ENCODE measurements around the gene ESRP2.

- TF ChIP-seq, protein P1, sequence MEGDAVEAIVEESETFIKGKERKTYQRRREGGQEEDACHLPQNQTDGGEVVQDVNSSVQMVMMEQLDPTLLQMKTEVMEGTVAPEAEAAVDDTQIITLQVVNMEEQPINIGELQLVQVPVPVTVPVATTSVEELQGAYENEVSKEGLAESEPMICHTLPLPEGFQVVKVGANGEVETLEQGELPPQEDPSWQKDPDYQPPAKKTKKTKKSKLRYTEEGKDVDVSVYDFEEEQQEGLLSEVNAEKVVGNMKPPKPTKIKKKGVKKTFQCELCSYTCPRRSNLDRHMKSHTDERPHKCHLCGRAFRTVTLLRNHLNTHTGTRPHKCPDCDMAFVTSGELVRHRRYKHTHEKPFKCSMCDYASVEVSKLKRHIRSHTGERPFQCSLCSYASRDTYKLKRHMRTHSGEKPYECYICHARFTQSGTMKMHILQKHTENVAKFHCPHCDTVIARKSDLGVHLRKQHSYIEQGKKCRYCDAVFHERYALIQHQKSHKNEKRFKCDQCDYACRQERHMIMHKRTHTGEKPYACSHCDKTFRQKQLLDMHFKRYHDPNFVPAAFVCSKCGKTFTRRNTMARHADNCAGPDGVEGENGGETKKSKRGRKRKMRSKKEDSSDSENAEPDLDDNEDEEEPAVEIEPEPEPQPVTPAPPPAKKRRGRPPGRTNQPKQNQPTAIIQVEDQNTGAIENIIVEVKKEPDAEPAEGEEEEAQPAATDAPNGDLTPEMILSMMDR (IDR thresholded peaks at IDR 0.05 in 8 of 11, conservative IDR thresholded peaks at IDR 0.05 in 3 of 11), result no peak
- no peak for TF ChIP-seq POLR2AphosphoS5 (IDR thresholded peaks at IDR 0.05)
These were observed 2.1 kb upstream of the ESRP2 start for GRCh38 chr16:68238029-68238345.

All from spleen (tissue), 7 donors.